IMR-90 (cell line): ENCODE data around the gene AMER2. TPM values are rescaled to one million over a fixed set of nuclear protein-coding genes. Genes with fewer than 3 reads are reported as not detected.
A peak's percentile ranks its signal among the peaks of the same experiment; 100 is the strongest.

Source experiments
- ATAC-seq: fragments of 200-7000 bp; cut with Tn5 transposase; 2 replicates; pipeline ENCODE4 v1.9.1; 2020; ENCODE audit warnings: low read depth, mild to moderate bottlenecking, moderate library complexity
- BruUV-seq: library from RNA; stranded (reverse); fragments of 400-500 nt; replicated peaks from 2 replicates; lab custom pipeline; 2021; lab: Mats Ljungman, UMichigan
- CTCF ChIA-PET: fragments of 300-600 bp; formaldehyde crosslinking; extraction: SDS; loops from one replicate; lab custom pipeline; 2021; ENCODE audit warnings: antibody characterized with exemption; lab: Yijun Ruan, JAX
- POLR2A ChIA-PET: fragments of 300-600 bp; sonication (Branson Sonifier 250); formaldehyde crosslinking; loops from one replicate; lab custom pipeline; 2022; ENCODE audit warnings: antibody characterized with exemption; ENCODE audit not compliant: unreplicated experiment; lab: Charles Lee
- DNase-seq: peaks from one replicate; pipeline ENCODE4 v3.0.0; 2013
- H2AFZ ChIP-seq: replicated peaks from 2 replicates; pipeline ENCODE3; 2013; ENCODE audit warnings: low read length, mild to moderate bottlenecking; ENCODE audit not compliant: poor library complexity
- H2AK5ac ChIP-seq: 2 replicates; pipeline ENCODE4 v1.6.1; 2013; ENCODE audit warnings: low read depth, low read length, inconsistent platforms
- H2AK9ac ChIP-seq: replicated peaks from 2 replicates; pipeline ENCODE3; 2013; ENCODE audit warnings: mild to moderate bottlenecking, low read depth, low read length, moderate library complexity; ENCODE audit not compliant: poor library complexity
- H2BK120ac ChIP-seq: 2 replicates; pipeline ENCODE4 v1.6.1; 2013; ENCODE audit warnings: low read depth, low read length, inconsistent platforms
- H2BK15ac ChIP-seq: 3 replicates; pipeline ENCODE4 v1.6.1; 2013; ENCODE audit warnings: low read depth, low read length, inconsistent platforms
- H2BK20ac ChIP-seq: 2 replicates; pipeline ENCODE4 v1.6.1; 2013; ENCODE audit warnings: low read depth, mild to moderate bottlenecking, inconsistent platforms, low read length, moderate library complexity
- H2BK5ac ChIP-seq: 2 replicates; pipeline ENCODE4 v1.6.1; 2013; ENCODE audit warnings: mild to moderate bottlenecking, low read depth, low read length, inconsistent platforms; ENCODE audit not compliant: poor library complexity, severe bottlenecking
- H3K14ac ChIP-seq: replicated peaks from 2 replicates; pipeline ENCODE4 v1.6.1; 2013; ENCODE audit warnings: low read depth, low read length, inconsistent platforms
- H3K18ac ChIP-seq: 2 replicates; pipeline ENCODE4 v1.6.1; 2013; ENCODE audit warnings: low read depth, low read length, control low read depth
- H3K23ac ChIP-seq: 2 replicates; pipeline ENCODE4 v1.6.1; 2013; ENCODE audit warnings: low read depth, low read length, inconsistent platforms
- H3K27ac ChIP-seq: 2 replicates; pipeline ENCODE4 v1.5.1; 2013; ENCODE audit warnings: mild to moderate bottlenecking, control low read depth, low read length; ENCODE audit not compliant: insufficient read depth
- H3K27me3 ChIP-seq: 2 replicates; pipeline ENCODE4 v1.6.1; 2013; ENCODE audit warnings: low read length; ENCODE audit not compliant: control insufficient read depth, insufficient read depth
- H3K36me3 ChIP-seq: 2 replicates; pipeline ENCODE4 v1.6.1; 2013; ENCODE audit warnings: low read length, mixed read lengths; ENCODE audit not compliant: control insufficient read depth, insufficient read depth
- H3K4ac ChIP-seq: 2 replicates; pipeline ENCODE4 v1.6.1; 2013; ENCODE audit warnings: low read depth, low read length, inconsistent platforms
- H3K4me1 ChIP-seq: 2 replicates; pipeline ENCODE4 v1.6.1; 2013; ENCODE audit warnings: low read length, mixed read lengths; ENCODE audit not compliant: control insufficient read depth, insufficient read depth
- H3K4me2 ChIP-seq: 2 replicates; pipeline ENCODE4 v1.6.1; 2013; ENCODE audit warnings: low read depth, mild to moderate bottlenecking, control low read depth, low read length, moderate library complexity
- H3K4me3 ChIP-seq: 2 replicates; pipeline ENCODE4 v1.5.1; 2013; ENCODE audit warnings: low read depth, mild to moderate bottlenecking, control low read depth, low read length, moderate library complexity; ENCODE audit not compliant: insufficient read depth
- H3K56ac ChIP-seq: 2 replicates; pipeline ENCODE4 v1.6.1; 2013; ENCODE audit warnings: low read length, inconsistent platforms; ENCODE audit not compliant: insufficient read depth; ENCODE audit errors: extremely low read depth
- H3K79me1 ChIP-seq, 2 experiments: 2 replicates each; pipeline ENCODE4 v1.6.1; 2013; ENCODE audit warnings: low read length in 2 of 2, inconsistent platforms in 1 of 2, low read depth in 1 of 2
- H3K9ac ChIP-seq: 2 replicates; pipeline ENCODE4 v1.6.1; 2013; ENCODE audit warnings: low read depth, low read length, control low read depth
- H3K9me1 ChIP-seq: 2 replicates; pipeline ENCODE4 v1.6.1; 2013; ENCODE audit warnings: low read length, inconsistent platforms; ENCODE audit not compliant: insufficient read depth
- H3K9me3 ChIP-seq: 2 replicates; pipeline ENCODE4 v1.6.1; 2013; ENCODE audit warnings: low read length; ENCODE audit not compliant: control insufficient read depth, insufficient read depth
- H4K20me1 ChIP-seq: 2 replicates; pipeline ENCODE4 v1.6.1; 2013; ENCODE audit warnings: low read length, inconsistent platforms; ENCODE audit not compliant: insufficient read depth
- H4K5ac ChIP-seq: 2 replicates; pipeline ENCODE4 v1.6.1; 2013; ENCODE audit warnings: mild to moderate bottlenecking, low read depth, low read length, control low read depth
- H4K8ac ChIP-seq, 2 experiments: 2 replicates each; pipeline ENCODE4 v1.6.1; 2013; ENCODE audit warnings: low read depth in 2 of 2, low read length in 2 of 2, control low read depth in 1 of 2, inconsistent platforms in 1 of 2
- H4K91ac ChIP-seq: 2 replicates; pipeline ENCODE4 v1.6.1; 2013; ENCODE audit warnings: low read depth, low read length, inconsistent platforms; ENCODE audit not compliant: insufficient read depth
- MAFK ChIP-seq: IDR thresholded peaks from 2 replicates; pipeline ENCODE4 v1.6.1; 2012; ENCODE audit warnings: low read depth, low read length, improper control_type of control experiment
- MAZ ChIP-seq: IDR thresholded peaks from 2 replicates; pipeline ENCODE4 v1.6.1; 2012; ENCODE audit warnings: low read depth, mild to moderate bottlenecking, low read length, improper control_type of control experiment, moderate library complexity, borderline replicate concordance
- POLR2A ChIP-seq: IDR thresholded peaks from 2 replicates; pipeline ENCODE4 v1.6.1; 2012; ENCODE audit warnings: mild to moderate bottlenecking, low read depth, low read length
- WGBS, 2 experiments: methylation state at CpG; one replicate each; pipeline versions ENCODE4 v1.1.5 to v1.1.7; 2013; ENCODE audit warnings: missing lambda C conversion rate in 2 of 2; ENCODE audit not compliant: insufficient read length in 1 of 2; ENCODE audit errors: extremely low coverage in 2 of 2; 5-methylcytosine and 5-hydroxymethylcytosine counted together
- dilution Hi-C: fragments of 300-500 bp; cut with HindIII; formaldehyde crosslinking; loops from one replicate; pipeline ENCODE4 v1.14.3; 2018; ENCODE audit warnings: low sequenced_read_pairs; ENCODE audit not compliant: unreplicated experiment
- in situ Hi-C: fragments of 300-500 bp; cut with MboI; formaldehyde crosslinking; loops from 3 replicates; pipeline ENCODE4 v1.14.3; 2019; ENCODE audit warnings: low sequenced_read_pairs, inconsistent platforms, mixed read lengths
- intact Hi-C: fragments of 100-400 bp; cut with micrococcal nuclease; formaldehyde crosslinking; loops from 2 replicates; pipeline ENCODE4 v1.10.0; 2022
- polyA plus RNA-seq, 3 experiments: library from polyadenylated mRNA; depleted of rRNA; stranded (reverse); fragments of >200 nt; gene quantifications; 2 replicates each; pipeline ENCODE4 v1.2.3, GENCODE V29; 2012; ENCODE audit warnings: low replicate concordance in 1 of 3
- total RNA-seq: library from RNA; depleted of rRNA; stranded (reverse); fragments of >200 nt; gene quantifications from 2 replicates; pipeline ENCODE4 v1.2.3, GENCODE V29; 2012
- TF ChIP-seq, protein P1 (sequence below): fragments of 150-350 bp; IDR thresholded peaks from 2 replicates; pipeline ENCODE4 v1.6.1; 2016; ENCODE audit warnings: low read depth, mild to moderate bottlenecking, low read length, moderate library complexity, borderline replicate concordance

AMER2 gene
- total and polyA plus RNA-seq, 2 of the 4 experiments (the other 2 are of a cell fraction), result not detected

GRCh38 chr13:25192936-25193335, 20.8 kb upstream of the AMER2 start:
- H2AK9ac ChIP-seq, result no peak overlapping the region
- peaks cover 7% of the 10 kb centered on the region for H3K27me3 ChIP-seq
- H2AK5ac ChIP-seq, result no peak overlapping the region
- no peak overlapping the region for H3K23ac ChIP-seq
- H3K4me2 ChIP-seq, result no peak overlapping the region
- no peak overlapping the region for H2BK120ac ChIP-seq
- no peak overlapping the region for H4K8ac ChIP-seq
- intact Hi-C loops, result no loop called here
- H3K9ac ChIP-seq, result no peak overlapping the region
- ATAC-seq (no peak), DNase-seq (no peak)
- no peak overlapping the region for H3K4ac ChIP-seq
- H3K4me1 ChIP-seq, result no peaks in the 10 kb centered on the region
- H3K79me1 ChIP-seq, result no peaks in the 10 kb centered on the region
- H3K4me3 ChIP-seq, result no peak overlapping the region
- no TSS peak for BruUV-seq
- H3K56ac ChIP-seq, result no peak overlapping the region
- no peak overlapping the region for H2BK5ac ChIP-seq
- in situ Hi-C loops, result no loop called here
- H2AFZ ChIP-seq, result peak overlapping the region; percentile 43
- no peaks in the 10 kb centered on the region for H3K9me3 ChIP-seq
- ChIA-PET POLR2A (no interaction called here), CTCF (no interaction called here)
- dilution Hi-C loops, result no loop called here
- H3K27ac ChIP-seq, result no peak overlapping the region
- H2BK20ac ChIP-seq, result no peak overlapping the region
- H3K18ac ChIP-seq, result no peak overlapping the region
- WGBS, 2 experiments, result 62% methylated on average over 2 of the region's 8 CpGs; no CpG with 5 or more reads in 1 of the 2 experiments
- H2BK15ac ChIP-seq, result no peak overlapping the region
- H4K5ac ChIP-seq, result no peak overlapping the region
- no peak overlapping the region for H3K14ac ChIP-seq
- TF ChIP-seq POLR2A, result no peak
- TF ChIP-seq, protein P1, sequence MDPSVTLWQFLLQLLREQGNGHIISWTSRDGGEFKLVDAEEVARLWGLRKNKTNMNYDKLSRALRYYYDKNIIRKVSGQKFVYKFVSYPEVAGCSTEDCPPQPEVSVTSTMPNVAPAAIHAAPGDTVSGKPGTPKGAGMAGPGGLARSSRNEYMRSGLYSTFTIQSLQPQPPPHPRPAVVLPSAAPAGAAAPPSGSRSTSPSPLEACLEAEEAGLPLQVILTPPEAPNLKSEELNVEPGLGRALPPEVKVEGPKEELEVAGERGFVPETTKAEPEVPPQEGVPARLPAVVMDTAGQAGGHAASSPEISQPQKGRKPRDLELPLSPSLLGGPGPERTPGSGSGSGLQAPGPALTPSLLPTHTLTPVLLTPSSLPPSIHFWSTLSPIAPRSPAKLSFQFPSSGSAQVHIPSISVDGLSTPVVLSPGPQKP, result no peak
- TF ChIP-seq MAFK, result no peak
- TF ChIP-seq MAZ, result no peak
- H4K20me1 ChIP-seq, result no peaks in the 10 kb centered on the region
- no peaks in the 10 kb centered on the region for H3K36me3 ChIP-seq
- no peaks in the 10 kb centered on the region for H3K9me1 ChIP-seq
- no peak overlapping the region for H4K91ac ChIP-seq
